SK-N-SH (cell line): Measurements from ENCODE around the gene SLC2A5. TPM values are rescaled to one million over a fixed set of nuclear protein-coding genes. Genes with fewer than 3 reads are reported as not detected.

Experiments
- CTCF ChIA-PET: fragments of 300-600, 350-600 bp; formaldehyde crosslinking; extraction: SDS; loops from one replicate; lab custom pipeline; 2021; lab: Yijun Ruan, JAX
- POLR2A ChIA-PET: fragments of 350-600 bp; sonication (Branson Sonifier 250); formaldehyde crosslinking; extraction: SDS; loops from one replicate; lab custom pipeline; 2020; ENCODE audit warnings: antibody characterized with exemption, inconsistent platforms; lab: Yijun Ruan, JAX
- DNase-seq: peaks from one replicate; pipeline ENCODE4 v3.0.0; 2012
- H2AFZ ChIP-seq: fragments of 200-600 bp; sonication (generic); 2 replicates; pipeline ENCODE4 v1.8.1; 2016; ENCODE audit warnings: antibody characterized with exemption, mild to moderate bottlenecking, low read depth
- H3F3A ChIP-seq: fragments of 200-600 bp; sonication (generic); replicated peaks from 2 replicates; pipeline ENCODE3; 2016; ENCODE audit warnings: antibody characterized with exemption, mild to moderate bottlenecking; ENCODE audit not compliant: insufficient read depth
- H3K27ac ChIP-seq, 2 experiments: fragments of 200-500 bp in 1 of 2; fragments of 200-600 bp in 1 of 2; sonication (Bioruptor generic) in 1 of 2; sonication (generic), shearing (Covaris generic) in 1 of 2; 2 replicates each; pipeline versions ENCODE4 v1.5.1 to v1.6.1; 2014 to 2016; ENCODE audit warnings: low read depth in 2 of 2, inconsistent platforms in 1 of 2, low read length in 1 of 2, mild to moderate bottlenecking in 1 of 2, mixed read lengths in 1 of 2
- H3K27me3 ChIP-seq: fragments of 200-600 bp; sonication (generic), shearing (Covaris generic); 2 replicates; pipeline ENCODE4 v1.6.1; 2016; ENCODE audit warnings: mixed run types; ENCODE audit not compliant: insufficient read depth
- H3K36me3 ChIP-seq, 2 experiments: fragments of 200-500 bp in 1 of 2; fragments of 200-600 bp in 1 of 2; sonication (Bioruptor generic) in 1 of 2; sonication (generic) in 1 of 2; replicated peaks in 1 of 2; 2 replicates each; pipeline versions ENCODE3 to v1.5.1; 2014 to 2016; ENCODE audit warnings: low read length in 1 of 2, mild to moderate bottlenecking in 1 of 2; ENCODE audit not compliant: insufficient read depth in 2 of 2, control insufficient read depth in 1 of 2
- H3K4me1 ChIP-seq, 2 experiments: fragments of 200-500 bp in 1 of 2; fragments of 200-600 bp in 1 of 2; sonication (Bioruptor generic) in 1 of 2; sonication (generic), shearing (Covaris generic) in 1 of 2; 2 replicates each; pipeline versions ENCODE4 v1.5.1 to v1.6.1; 2014 to 2016; ENCODE audit warnings: low read depth in 1 of 2, low read length in 1 of 2, mixed run types in 1 of 2; ENCODE audit not compliant: insufficient read depth in 2 of 2, control insufficient read depth in 1 of 2
- H3K4me2 ChIP-seq: fragments of 200-600 bp; sonication (generic), shearing (Covaris generic); 2 replicates; pipeline ENCODE4 v1.6.1; 2017; ENCODE audit warnings: mixed run types
- H3K4me3 ChIP-seq, 2 experiments: fragments of 200-500 bp in 1 of 2; fragments of 200-600 bp in 1 of 2; sonication (Bioruptor generic) in 1 of 2; sonication (generic), shearing (Covaris generic) in 1 of 2; 2 replicates each; pipeline versions ENCODE4 v1.5.1 to v1.8.1; 2014 to 2016; ENCODE audit warnings: low read depth in 2 of 2, inconsistent platforms in 1 of 2, low read length in 1 of 2, mild to moderate bottlenecking in 1 of 2, mixed read lengths in 1 of 2, moderate library complexity in 1 of 2
- H3K79me2 ChIP-seq: fragments of 200-600 bp; sonication (generic); 2 replicates; pipeline ENCODE4 v1.8.1; 2017; ENCODE audit warnings: mild to moderate bottlenecking; ENCODE audit not compliant: insufficient read depth
- H3K9ac ChIP-seq: fragments of 200-600 bp; sonication (generic); 2 replicates; pipeline ENCODE4 v1.6.1; 2017; ENCODE audit warnings: mixed run types
- H3K9me2 ChIP-seq: fragments of 200-600 bp; sonication (generic); 2 replicates; pipeline ENCODE4 v1.6.1; 2017; ENCODE audit warnings: mixed run types
- H3K9me3 ChIP-seq: fragments of 200-600 bp; sonication (generic); 2 replicates; pipeline ENCODE4 v1.6.1; 2017; ENCODE audit warnings: mixed run types, mild to moderate bottlenecking, moderate library complexity
- H4K20me1 ChIP-seq: fragments of 200-600 bp; sonication (generic); 2 replicates; pipeline ENCODE4 v1.6.1; 2017; ENCODE audit warnings: mild to moderate bottlenecking, mixed run types; ENCODE audit not compliant: insufficient read depth
- CTCF ChIP-seq: fragments of 200-600 bp; sonication (generic); IDR thresholded peaks from 2 replicates; pipeline ENCODE4 v1.6.1; 2017; ENCODE audit warnings: antibody characterized with exemption, mild to moderate bottlenecking, moderate library complexity
- EP300 ChIP-seq, 2 experiments: IDR thresholded peaks; 2 replicates each; pipeline versions ENCODE4 v1.4.0 to v1.6.1; 2012; ENCODE audit warnings: borderline replicate concordance in 1 of 2, low read depth in 1 of 2, low read length in 1 of 2
- EZH2phosphoT487 ChIP-seq: fragments of 200-600 bp; sonication (generic); IDR thresholded peaks from 2 replicates; pipeline ENCODE4 v1.6.1; 2017; ENCODE audit warnings: low read depth, mixed run types, mild to moderate bottlenecking, antibody characterized with exemption, moderate library complexity, borderline replicate concordance
- FOXJ3 ChIP-seq: sonication (generic); formaldehyde crosslinking; IDR thresholded peaks from 2 replicates; pipeline ENCODE4 v1.5.1; 2020; ENCODE audit warnings: mild to moderate bottlenecking, missing genetic modification reagents
- FOXM1 ChIP-seq: IDR thresholded peaks from 2 replicates; pipeline ENCODE4 v1.4.0; 2012; ENCODE audit warnings: low read depth, mild to moderate bottlenecking
- MAX ChIP-seq: IDR thresholded peaks from 2 replicates; pipeline ENCODE4 v1.4.0; 2012; ENCODE audit warnings: low read depth
- MEF2A ChIP-seq: IDR thresholded peaks from 2 replicates; pipeline ENCODE4 v1.4.0; 2012; ENCODE audit warnings: low read depth, borderline replicate concordance
- MXI1 ChIP-seq: IDR thresholded peaks from 2 replicates; pipeline ENCODE4 v1.6.1; 2012; ENCODE audit warnings: mild to moderate bottlenecking, low read depth, low read length, improper control_type of control experiment
- POLR2AphosphoS5 ChIP-seq: IDR thresholded peaks from 2 replicates; pipeline ENCODE4 v1.6.1; 2012; ENCODE audit warnings: low read depth, low read length
- RAD21 ChIP-seq: IDR thresholded peaks from 2 replicates; pipeline ENCODE4 v1.6.1; 2012; ENCODE audit warnings: mild to moderate bottlenecking, low read length
- RCOR1 ChIP-seq: fragments of 150-350 bp; IDR thresholded peaks from 2 replicates; pipeline ENCODE4 v1.6.1; 2017; ENCODE audit warnings: antibody characterized with exemption, low read length
- REST ChIP-seq: IDR thresholded peaks from 2 replicates; pipeline ENCODE4 v1.6.1; 2012; ENCODE audit warnings: mild to moderate bottlenecking, low read depth, low read length, moderate library complexity
- RXRA ChIP-seq: IDR thresholded peaks from 2 replicates; pipeline ENCODE4 v1.4.0; 2012; ENCODE audit warnings: low read depth, mild to moderate bottlenecking, borderline replicate concordance
- SIN3A ChIP-seq: IDR thresholded peaks from 2 replicates; pipeline ENCODE4 v1.6.1; 2012; ENCODE audit warnings: low read depth, mild to moderate bottlenecking, low read length, moderate library complexity, borderline replicate concordance
- TEAD4 ChIP-seq: IDR thresholded peaks from 2 replicates; pipeline ENCODE4 v1.4.0; 2012; ENCODE audit warnings: mild to moderate bottlenecking, borderline replicate concordance; ENCODE audit not compliant: insufficient read depth
- USF1 ChIP-seq: IDR thresholded peaks from 2 replicates; pipeline ENCODE4 v1.4.0; 2012; ENCODE audit warnings: low read depth, borderline replicate concordance
- YY1 ChIP-seq: IDR thresholded peaks from 2 replicates; pipeline ENCODE4 v1.4.0; 2012; ENCODE audit warnings: low read depth, mild to moderate bottlenecking
- WGBS: methylation state at CpG from one replicate; pipeline ENCODE4 v1.1.6; 2017; ENCODE audit warnings: low lambda C conversion rate; 5-methylcytosine and 5-hydroxymethylcytosine counted together
- polyA plus RNA-seq, 3 experiments: library from polyadenylated mRNA; depleted of rRNA; stranded (reverse); fragments of >200 nt; gene quantifications; 2 replicates each; pipeline ENCODE4 v1.2.3, GENCODE V29; 2012
- TF ChIP-seq, protein P1 (sequence below): IDR thresholded peaks from 2 replicates; pipeline ENCODE4 v1.4.0; 2012; ENCODE audit warnings: low read depth, borderline replicate concordance

Gene SLC2A5
- polyA plus RNA-seq, 1 of the 3 experiments (the other 2 are of a cell fraction), result 0.02 TPM

DNA sequence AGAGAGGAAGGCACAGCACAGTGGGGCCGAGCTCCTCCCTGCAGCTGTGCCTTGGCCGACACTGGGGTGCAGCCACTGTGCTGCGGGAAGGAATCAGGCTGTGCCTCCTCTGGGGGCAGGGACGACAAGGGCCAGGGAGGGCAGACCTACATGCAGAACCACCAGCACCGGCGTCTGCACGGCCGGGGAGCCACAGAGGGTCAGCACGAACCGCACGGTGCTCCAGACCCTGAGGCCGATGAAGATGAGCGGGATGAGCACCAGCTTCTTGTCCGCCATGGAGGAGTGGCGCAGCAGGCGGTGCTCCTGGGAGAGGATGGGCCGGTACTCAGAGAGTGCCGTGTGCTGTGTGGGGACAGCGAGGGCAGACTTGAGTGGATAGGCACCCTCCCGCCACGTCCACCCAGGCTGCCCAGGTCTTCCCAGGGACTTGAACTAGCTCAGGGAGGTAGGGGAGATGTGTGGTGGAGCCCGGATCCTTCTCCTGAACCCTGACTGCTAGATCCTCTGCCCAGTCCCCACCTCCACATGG is 36.0 kb upstream of the SLC2A5 start:
- Histone ChIP-seq H3K36me3 (peaks cover 0 to 3% of the 10 kb centered on the region in 2 experiments), H3K4me2 (no peak overlapping the region), H3F3A (no peaks in the 10 kb centered on the region), H4K20me1 (no peaks in the 10 kb centered on the region), H3K4me1 (no peaks in the 10 kb centered on the region), H3K9ac (no peak overlapping the region), H3K27ac (no peak overlapping the region), H3K9me2 (no peaks in the 10 kb centered on the region), H3K4me3 (no peak overlapping the region), H3K27me3 (no peaks in the 10 kb centered on the region), H2AFZ (no peak overlapping the region), H3K9me3 (no peaks in the 10 kb centered on the region), H3K79me2 (no peaks in the 10 kb centered on the region)
- 96% methylated on average over 17 of the region's 22 CpGs for WGBS
- DNase-seq, result no peak
- ChIA-PET CTCF (interaction anchor here (0.8 to 4.3 kb wide), 6 partner anchors 91 to 386 kb away, joined by 3 to 14 read pairs (median 6); partner anchors contain the start of gene H6PD), POLR2A (no interaction called here)
- TF ChIP-seq CTCF, result no peak
- TF ChIP-seq RXRA, result no peak
- no peak for TF ChIP-seq MEF2A
- TF ChIP-seq YY1, result no peak
- TF ChIP-seq SIN3A, result no peak
- no peak for TF ChIP-seq USF1
- no peak for TF ChIP-seq EP300 (IDR thresholded peaks at IDR 0.05; ENCODE audit: borderline replicate concordance in 1 of 2, low read depth in 1 of 2, low read length in 1 of 2)
- no peak for TF ChIP-seq FOXM1
- TF ChIP-seq REST, result no peak
- no peak for TF ChIP-seq MAX
- TF ChIP-seq EZH2phosphoT487, result no peak
- TF ChIP-seq POLR2AphosphoS5, result no peak
- no peak for TF ChIP-seq MXI1
- TF ChIP-seq RAD21, result no peak
- TF ChIP-seq FOXJ3 (CRISPR knock-in tag), result no peak
- no peak for TF ChIP-seq RCOR1
- TF ChIP-seq TEAD4, result no peak
- TF ChIP-seq, protein P1, sequence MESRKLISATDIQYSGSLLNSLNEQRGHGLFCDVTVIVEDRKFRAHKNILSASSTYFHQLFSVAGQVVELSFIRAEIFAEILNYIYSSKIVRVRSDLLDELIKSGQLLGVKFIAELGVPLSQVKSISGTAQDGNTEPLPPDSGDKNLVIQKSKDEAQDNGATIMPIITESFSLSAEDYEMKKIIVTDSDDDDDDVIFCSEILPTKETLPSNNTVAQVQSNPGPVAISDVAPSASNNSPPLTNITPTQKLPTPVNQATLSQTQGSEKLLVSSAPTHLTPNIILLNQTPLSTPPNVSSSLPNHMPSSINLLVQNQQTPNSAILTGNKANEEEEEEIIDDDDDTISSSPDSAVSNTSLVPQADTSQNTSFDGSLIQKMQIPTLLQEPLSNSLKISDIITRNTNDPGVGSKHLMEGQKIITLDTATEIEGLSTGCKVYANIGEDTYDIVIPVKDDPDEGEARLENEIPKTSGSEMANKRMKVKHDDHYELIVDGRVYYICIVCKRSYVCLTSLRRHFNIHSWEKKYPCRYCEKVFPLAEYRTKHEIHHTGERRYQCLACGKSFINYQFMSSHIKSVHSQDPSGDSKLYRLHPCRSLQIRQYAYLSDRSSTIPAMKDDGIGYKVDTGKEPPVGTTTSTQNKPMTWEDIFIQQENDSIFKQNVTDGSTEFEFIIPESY, result no peak
